PC-9 (cell line): ENCODE results near the gene COPZ2. TPM values are rescaled to one million over a fixed set of nuclear protein-coding genes. Genes with fewer than 3 reads are reported as not detected.
"Not testable (repeated sequence)": the region's sequence is repeated elsewhere in the genome, so short reads cannot be mapped to it uniquely, and the experiment has no call there.

Source experiments
- BruUV-seq: library from RNA; stranded (reverse); fragments of 400-500 nt; replicated peaks from 2 replicates; lab custom pipeline; 2021; lab: Mats Ljungman, UMichigan
- CTCF ChIA-PET: fragments of 300-600 bp; sonication (Branson Sonifier 250); formaldehyde crosslinking; loops from one replicate; lab custom pipeline; 2022; ENCODE audit warnings: antibody characterized with exemption; lab: Charles Lee
- POLR2A ChIA-PET: fragments of 300-600 bp; sonication (Branson Sonifier 250); formaldehyde crosslinking; loops from one replicate; lab custom pipeline; 2022; ENCODE audit warnings: antibody characterized with exemption; ENCODE audit not compliant: unreplicated experiment; lab: Charles Lee
- DNase-seq, 2 experiments: peaks; one replicate each; pipeline versions ENCODE4 v3.0.0 to v3.0.0-alpha.2; 2015 to 2022; ENCODE audit warnings: mixed read lengths in 1 of 2
- H2AFZ ChIP-seq: fragments of 200-600 bp; sonication (generic); 2 replicates; pipeline ENCODE4 v1.8.1; 2017; ENCODE audit warnings: antibody characterized with exemption
- H3F3A ChIP-seq: fragments of 200-600 bp; sonication (generic); 2 replicates; pipeline ENCODE4 v1.8.1; 2017; ENCODE audit warnings: antibody characterized with exemption, mild to moderate bottlenecking, low read depth; ENCODE audit not compliant: insufficient read depth
- H3K27ac ChIP-seq: fragments of 200-600 bp; sonication (generic); 2 replicates; pipeline ENCODE4 v1.6.1; 2016; ENCODE audit warnings: mixed run types
- H3K27me3 ChIP-seq: fragments of 200-600 bp; sonication (generic); 2 replicates; pipeline ENCODE4 v1.6.1; 2016; ENCODE audit warnings: low read depth, mixed run types; ENCODE audit not compliant: insufficient read depth
- H3K36me3 ChIP-seq: fragments of 200-600 bp; sonication (generic); 2 replicates; pipeline ENCODE4 v1.6.1; 2016; ENCODE audit warnings: low read depth, mixed run types
- H3K4me1 ChIP-seq: fragments of 200-600 bp; sonication (generic); replicated peaks from 2 replicates; pipeline ENCODE4 v1.6.1; 2016; ENCODE audit warnings: mixed run types; ENCODE audit not compliant: insufficient read depth
- H3K4me2 ChIP-seq: fragments of 200-600 bp; sonication (generic); 2 replicates; pipeline ENCODE4 v1.6.1; 2017; ENCODE audit warnings: mixed run types
- H3K4me3 ChIP-seq: fragments of 200-600 bp; sonication (generic); 2 replicates; pipeline ENCODE4 v1.6.1; 2016; ENCODE audit warnings: mixed run types
- H3K79me2 ChIP-seq: fragments of 200-600 bp; sonication (generic); 2 replicates; pipeline ENCODE4 v1.6.1; 2017; ENCODE audit warnings: low read depth, mixed run types
- H3K9me2 ChIP-seq: fragments of 200-600 bp; sonication (generic); 2 replicates; pipeline ENCODE4 v1.8.1; 2017; ENCODE audit warnings: mild to moderate bottlenecking; ENCODE audit not compliant: insufficient read depth
- H3K9me3 ChIP-seq: fragments of 200-600 bp; sonication (generic); 2 replicates; pipeline ENCODE4 v1.8.1; 2016; ENCODE audit warnings: low read depth; ENCODE audit not compliant: insufficient read depth
- H4K20me1 ChIP-seq: fragments of 200-600 bp; sonication (generic); 2 replicates; pipeline ENCODE4 v1.8.1; 2017; ENCODE audit not compliant: insufficient read depth
- CTCF ChIP-seq: fragments of 200-600 bp; sonication (generic); conservative IDR thresholded peaks from 2 replicates; pipeline ENCODE4 v1.6.1; 2017; ENCODE audit warnings: mixed run types, antibody characterized with exemption, mild to moderate bottlenecking, moderate library complexity
- EZH2 ChIP-seq: fragments of 200-600 bp; sonication (generic); IDR thresholded peaks from 2 replicates; pipeline ENCODE4 v1.8.0; 2017; ENCODE audit warnings: antibody characterized with exemption, low read depth
- intact Hi-C: fragments of 100-400 bp; cut with micrococcal nuclease; formaldehyde crosslinking; loops from one replicate; pipeline ENCODE4 v1.10.0; 2022; ENCODE audit not compliant: unreplicated experiment
- total RNA-seq: library from RNA; stranded (reverse); gene quantifications from 2 replicates; pipeline ENCODE4 v1.2.3, GENCODE V29; 2021

COPZ2 gene
- total RNA-seq, 1 experiment from 2014 or later = 2.6 TPM

DNA sequence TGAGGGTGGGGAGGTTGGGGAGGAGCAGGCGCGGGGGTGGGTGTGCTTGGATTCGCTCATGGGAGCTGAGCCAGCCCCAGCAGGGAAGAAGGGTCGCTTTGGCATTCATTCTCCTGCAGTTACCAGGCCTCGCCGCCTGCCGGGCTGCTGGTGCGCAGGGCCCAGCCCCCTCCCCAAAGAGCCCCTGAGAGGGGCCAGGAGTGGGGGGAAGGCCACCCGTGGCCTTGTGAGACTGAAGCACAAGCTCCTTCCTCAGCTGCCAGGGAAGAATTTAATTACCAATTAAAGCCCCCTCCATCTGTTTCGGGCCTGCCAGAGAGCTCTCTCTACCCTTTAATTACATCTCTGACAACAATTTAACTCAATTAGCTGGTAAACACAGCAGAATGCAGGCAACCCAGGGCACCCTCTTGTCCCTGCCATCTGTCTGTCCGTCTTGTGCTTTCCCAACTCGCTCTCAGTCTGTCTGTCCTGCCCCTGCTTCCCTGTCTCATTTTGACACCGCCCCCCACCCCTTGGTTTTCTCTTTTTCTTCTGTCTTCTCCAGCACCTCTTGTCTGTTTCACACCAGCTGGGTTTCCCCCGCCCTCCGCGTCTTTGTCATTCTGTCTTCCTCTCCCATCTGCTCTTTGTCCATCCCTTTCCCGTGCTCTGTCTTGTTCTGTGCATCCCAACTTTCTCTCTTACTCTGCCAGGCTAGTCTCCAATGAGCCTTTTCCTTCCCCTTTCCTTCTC, 34.0 kb downstream of the COPZ2 start:
- Histone ChIP-seq H3K27me3 (no peaks in the 10 kb centered on the region), H3K4me1 (peaks cover 34% of the 10 kb centered on the region), H3K36me3 (no peaks in the 10 kb centered on the region), H3K4me2 (no peak overlapping the region), H3F3A (peaks cover 17% of the 10 kb centered on the region; the same call in 1 of the 2 replicates), H3K4me3 (no peak overlapping the region), H3K9me3 (no peaks in the 10 kb centered on the region), H3K27ac (peak overlapping the region; percentile 90; the same call in 1 of the 2 replicates), H3K79me2 (no peaks in the 10 kb centered on the region), H4K20me1 (no peaks in the 10 kb centered on the region), H2AFZ (no peak overlapping the region), H3K9me2 (no peaks in the 10 kb centered on the region)
- no TSS peak for BruUV-seq
- intact Hi-C loops = no loop called here
- ChIA-PET POLR2A (no interaction called here), CTCF (no interaction called here)
- no peak for DNase-seq
- TF ChIP-seq EZH2 = no peak
- no peak for TF ChIP-seq CTCF

- CTCF ChIA-PET = no interaction called here
- DNase-seq = no peak
- Histone ChIP-seq H3K9me3 (no peaks in the 10 kb centered on the region), H3K27ac (peak overlapping the region; percentile 90), H3K27me3 (no peaks in the 10 kb centered on the region), H3K36me3 (no peaks in the 10 kb centered on the region), H3K4me1 (peaks cover 34% of the 10 kb centered on the region), H3K4me3 (no peak overlapping the region), H2AFZ (peak overlapping the region; percentile 85), H3F3A (peaks cover 17% of the 10 kb centered on the region; the same call in 1 of the 2 replicates), H4K20me1 (no peaks in the 10 kb centered on the region), H3K9me2 (no peaks in the 10 kb centered on the region), H3K4me2 (peak overlapping the region; percentile 64), H3K79me2 (no peaks in the 10 kb centered on the region)
- intact Hi-C loops = no loop called here
- TF ChIP-seq CTCF (no peak), EZH2 (no peak)
- BruUV-seq = TSS peak; percentile 29
- POLR2A ChIA-PET = no interaction called here
Measured at GRCh38 chr17:48002916-48003416, 34.6 kb downstream of the COPZ2 start.

- Histone ChIP-seq H4K20me1 (no peaks in the 10 kb centered on the region), H3K27ac (peak overlapping the region; percentile 90), H3K9me2 (no peaks in the 10 kb centered on the region), H3K27me3 (no peaks in the 10 kb centered on the region), H3K4me1 (peaks cover 34% of the 10 kb centered on the region), H3K4me3 (no peak overlapping the region), H3K9me3 (no peaks in the 10 kb centered on the region), H2AFZ (peak overlapping the region; percentile 85), H3K36me3 (no peaks in the 10 kb centered on the region), H3K4me2 (peak overlapping the region; percentile 64), H3K79me2 (no peaks in the 10 kb centered on the region), H3F3A (peaks cover 17% of the 10 kb centered on the region; the same call in 1 of the 2 replicates)
- peak; percentile 15 to 89 for DNase-seq
- intact Hi-C loops = no loop called here
- TF ChIP-seq EZH2 (no peak), CTCF (no peak)
- no TSS peak for BruUV-seq
- ChIA-PET POLR2A (interaction anchor here (0.6 kb wide), 1 partner anchor 35 kb away, joined by 3 read pairs; no protein-coding TSS in a partner anchor), CTCF (interaction anchor here (0.6 kb wide), 1 partner anchor 876 kb away, joined by 3 read pairs; no protein-coding TSS in a partner anchor)
Measured at GRCh38 chr17:48002266-48002915, 35.2 kb downstream of the COPZ2 start.

DNA sequence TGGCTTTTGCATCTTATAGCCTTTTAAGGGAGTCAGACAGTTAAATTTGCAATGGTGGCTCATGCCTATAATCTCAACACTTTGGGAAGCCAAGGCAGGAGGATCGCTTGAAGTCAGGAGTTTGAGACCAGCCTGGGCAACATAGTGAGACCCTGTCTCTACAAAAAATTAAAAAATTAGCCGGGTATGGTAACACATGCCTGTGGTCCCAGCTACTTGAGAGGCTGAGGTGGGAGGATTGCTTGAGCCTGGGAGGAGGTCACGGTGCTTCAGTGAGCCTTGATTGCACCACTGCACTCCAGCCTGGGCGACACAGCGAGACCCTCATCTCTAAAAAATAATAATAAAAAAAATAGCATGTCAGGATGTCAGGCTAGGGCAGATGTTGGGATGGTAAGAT, 35.9 kb downstream of the COPZ2 start:
- H3K9me3 ChIP-seq, DNase-seq, H3K27me3 ChIP-seq, H3K36me3 ChIP-seq, POLR2A ChIA-PET, H3K79me2 ChIP-seq, H2AFZ ChIP-seq, intact Hi-C loops, H3K9me2 ChIP-seq, H3K4me2 ChIP-seq, H4K20me1 ChIP-seq, BruUV-seq, H3K4me3 ChIP-seq: not testable (repeated sequence)
- CTCF ChIA-PET = interaction anchor here (0.6 kb wide), 1 partner anchor 877 kb away, joined by 3 read pairs; no protein-coding TSS in a partner anchor
- H3K4me1 ChIP-seq = peaks cover 34% of the 10 kb centered on the region
- H3K27ac ChIP-seq = peak overlapping the region; percentile 90
- peaks cover 17% of the 10 kb centered on the region; the same call in 1 of the 2 replicates for H3F3A ChIP-seq
